SKM-1 (cell line): ENCODE measurements around the gene LRRC37A2.
"Not testable (repeated sequence)": the region's sequence is repeated elsewhere in the genome, so short reads cannot be mapped to it uniquely, and the experiment has no call there.

ENCODE experiments used
- DNase-seq: peaks from one replicate; lab custom pipeline; 2025; ENCODE audit not compliant: unreplicated experiment; lab: John Stamatoyannopoulos, UW

The LRRC37A2 gene

GRCh38 chr17:46591332-46591731, 79.1 kb downstream of the LRRC37A2 start:
- DNase-seq: not testable (repeated sequence)

GRCh38 chr17:46598344-46598931, 86.2 kb downstream of the LRRC37A2 start:
- not testable (repeated sequence) for DNase-seq

- DNase-seq: not testable (repeated sequence)
Observed at GRCh38 chr17:46600767-46601166, 88.5 kb downstream of the LRRC37A2 start.

- not testable (repeated sequence) for DNase-seq
Observed at GRCh38 chr17:46603125-46603524, 90.9 kb downstream of the LRRC37A2 start.
